EH (cell line): ENCODE measurements around the gene NEDD4L.
"Not testable (repeated sequence)": the region's sequence is repeated elsewhere in the genome, so short reads cannot be mapped to it uniquely, and the experiment has no call there.

Experiments
- DNase-seq: peaks from one replicate; pipeline ENCODE4 v3.0.0-alpha.2; 2015; ENCODE audit warnings: low read depth

Gene NEDD4L

DNA sequence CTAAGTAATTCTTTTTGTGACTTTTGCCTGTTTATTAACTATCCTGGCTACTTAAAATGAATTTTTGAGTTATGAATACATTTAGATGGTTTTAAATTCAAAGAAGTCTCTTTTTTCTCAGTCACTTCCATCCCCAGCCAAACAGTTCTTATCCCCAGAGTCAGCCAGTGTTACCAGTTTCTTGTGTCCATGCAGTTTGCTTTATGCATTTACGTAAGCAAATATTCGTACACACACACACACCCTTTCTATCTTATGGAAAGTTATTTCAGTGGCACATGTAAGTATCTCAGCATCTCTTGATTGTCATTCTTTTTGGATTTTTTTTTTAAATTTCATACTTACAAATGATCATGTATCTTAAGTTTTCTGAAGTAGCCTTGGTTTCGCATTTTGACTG is 113.2 kb downstream of the NEDD4L start:
- no peak for DNase-seq

GRCh38 chr18:58158008-58158407 is 114.0 kb downstream of the NEDD4L start:
- peak; percentile 11 for DNase-seq

DNA sequence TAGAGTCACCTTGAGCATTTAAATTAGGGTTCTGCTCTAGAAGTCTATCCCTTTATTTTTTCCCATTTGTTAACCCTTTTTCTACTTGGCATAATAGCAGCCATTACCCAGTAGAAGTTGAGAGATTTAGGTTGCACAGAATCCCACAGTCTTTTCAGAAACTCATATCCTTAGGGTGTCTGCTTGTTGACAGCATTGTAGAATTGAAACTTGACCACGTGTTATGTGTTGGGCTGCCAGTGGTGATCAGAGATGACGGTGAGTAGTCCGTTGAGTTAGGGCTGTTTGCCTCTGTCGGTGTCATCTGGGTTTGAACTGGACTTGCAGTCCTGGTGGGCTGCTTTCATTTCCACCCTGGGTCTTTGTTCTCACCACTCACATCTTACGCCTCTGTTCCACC is 114.4 kb downstream of the NEDD4L start:
- DNase-seq: no peak

- peak; percentile 36 for DNase-seq
These were observed 117.6 kb downstream of the NEDD4L start for GRCh38 chr18:58161659-58162058.

DNA sequence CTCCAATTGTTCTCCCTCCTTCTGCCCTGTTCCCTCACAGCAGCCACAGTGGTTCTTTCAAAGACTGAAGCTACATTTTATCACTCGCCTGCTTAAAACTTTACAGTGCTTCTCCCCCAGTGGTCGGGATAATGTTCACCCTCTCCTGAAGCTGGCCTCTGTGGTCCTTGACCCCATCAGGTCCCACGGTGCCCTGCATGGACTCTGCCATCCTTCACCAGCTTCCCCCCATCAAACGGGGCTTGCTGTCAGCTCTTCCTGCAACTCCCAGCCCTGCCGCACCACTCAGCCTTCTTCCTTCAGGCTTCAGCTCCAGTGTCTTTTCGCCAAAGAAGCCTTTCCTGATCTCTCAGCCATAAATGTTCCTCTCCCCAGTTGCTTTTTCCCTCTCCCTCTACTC is 118.1 kb downstream of the NEDD4L start:
- DNase-seq: no peak

DNA sequence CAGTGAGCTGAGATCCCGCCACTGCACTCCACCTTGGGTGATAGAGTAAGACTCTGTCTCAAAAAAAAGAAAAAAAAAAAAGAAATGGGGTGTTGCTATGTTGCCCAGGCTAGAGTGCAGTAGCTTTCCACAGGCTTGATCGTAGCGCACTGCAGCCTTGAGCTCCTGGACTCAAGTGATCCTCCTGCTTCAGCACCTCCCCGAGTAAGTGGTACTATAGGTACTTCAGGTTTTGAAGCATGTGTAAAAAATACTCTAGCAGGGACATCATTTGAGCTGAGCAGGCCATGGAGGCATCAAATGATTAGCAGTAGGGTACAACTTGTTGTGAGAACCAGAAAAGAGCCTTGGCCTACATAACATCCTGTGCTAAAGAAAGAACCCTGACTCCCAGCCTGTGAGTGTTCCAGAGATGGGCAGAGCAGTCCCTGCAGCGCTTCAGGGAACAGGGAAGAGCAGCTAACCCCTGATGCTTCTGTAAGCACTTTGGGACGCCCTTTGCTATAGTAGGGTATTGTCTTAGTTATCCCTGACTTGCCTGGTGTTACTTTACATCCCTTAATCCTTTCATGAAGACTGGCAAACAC is 119.1 kb downstream of the NEDD4L start:
- DNase-seq: no peak

DNA sequence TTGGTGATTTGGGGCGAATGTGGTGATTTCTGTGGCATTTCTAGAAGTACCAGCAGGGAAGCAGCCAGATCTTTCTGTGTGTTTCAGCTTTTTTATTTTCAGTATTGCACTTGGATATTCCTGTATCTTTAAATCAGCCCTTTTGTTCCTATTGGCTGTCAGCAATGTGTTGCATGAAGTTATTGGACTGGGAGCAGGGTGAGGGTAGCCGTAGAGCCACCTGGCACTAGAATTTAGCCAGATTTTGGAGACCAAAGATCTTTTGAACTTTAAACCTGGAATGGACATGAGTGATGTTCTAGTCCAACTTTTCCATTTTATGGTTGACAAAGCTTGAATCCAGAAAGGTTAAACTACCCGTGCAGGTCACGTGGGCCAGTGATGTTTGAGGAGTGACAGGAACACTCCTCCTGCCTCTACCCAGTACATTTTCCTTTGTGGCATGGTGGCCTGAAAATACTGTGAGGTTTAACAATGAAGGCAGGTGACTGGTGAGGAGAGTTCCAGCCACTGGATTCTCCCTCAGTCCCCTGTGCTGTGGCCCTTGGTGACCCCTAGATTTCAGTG is 122.3 kb downstream of the NEDD4L start:
- DNase-seq: no peak

- no peak for DNase-seq
These were observed 123.0 kb downstream of the NEDD4L start for GRCh38 chr18:58167073-58167472.

- no peak for DNase-seq
These were observed 124.2 kb downstream of the NEDD4L start for GRCh38 chr18:58168221-58168620.

DNA sequence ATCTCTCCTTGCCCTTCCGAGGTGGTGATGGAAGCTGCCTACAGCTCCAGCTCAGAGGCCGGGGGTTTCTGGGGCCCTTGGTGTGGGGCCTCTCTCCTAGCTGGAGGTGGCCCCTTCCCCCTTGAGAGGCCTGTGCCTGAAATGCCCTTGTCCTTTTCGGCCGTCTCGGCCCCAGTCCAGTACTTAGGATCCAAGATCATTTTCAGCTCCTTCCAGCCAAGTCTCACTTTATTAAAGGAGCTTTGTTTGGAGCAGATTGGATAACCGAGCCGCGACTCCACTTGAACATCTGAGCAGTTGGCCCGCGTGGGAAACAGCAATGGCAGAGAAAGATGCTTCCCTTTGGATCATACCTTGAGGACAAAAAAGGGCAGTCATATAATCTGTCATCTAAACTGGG is 125.0 kb downstream of the NEDD4L start:
- no peak for DNase-seq

DNA sequence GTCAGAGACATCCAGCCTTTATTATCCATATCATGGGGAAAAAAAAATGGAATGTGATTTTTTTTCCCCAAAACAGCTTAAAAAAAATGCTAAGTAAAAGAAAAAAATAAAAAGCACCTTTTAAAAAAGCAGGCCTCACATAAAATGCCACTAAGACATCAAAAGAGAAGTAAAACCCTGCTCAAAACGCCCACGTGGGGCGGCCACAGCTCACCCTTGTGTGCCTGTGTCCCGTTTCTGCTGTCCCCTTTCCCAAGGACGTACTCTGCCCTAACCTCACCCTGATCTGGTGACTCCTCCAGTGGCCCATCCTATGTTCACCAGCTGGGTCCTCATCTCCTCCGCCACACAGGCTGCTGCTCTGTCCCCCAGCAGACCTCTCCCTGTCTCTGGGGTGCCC is 125.4 kb downstream of the NEDD4L start:
- no peak for DNase-seq

- not testable (repeated sequence) for DNase-seq
These were observed 126.0 kb downstream of the NEDD4L start for GRCh38 chr18:58170036-58170435.

- no peak for DNase-seq
These were observed 128.0 kb downstream of the NEDD4L start for GRCh38 chr18:58172031-58172430.

DNA sequence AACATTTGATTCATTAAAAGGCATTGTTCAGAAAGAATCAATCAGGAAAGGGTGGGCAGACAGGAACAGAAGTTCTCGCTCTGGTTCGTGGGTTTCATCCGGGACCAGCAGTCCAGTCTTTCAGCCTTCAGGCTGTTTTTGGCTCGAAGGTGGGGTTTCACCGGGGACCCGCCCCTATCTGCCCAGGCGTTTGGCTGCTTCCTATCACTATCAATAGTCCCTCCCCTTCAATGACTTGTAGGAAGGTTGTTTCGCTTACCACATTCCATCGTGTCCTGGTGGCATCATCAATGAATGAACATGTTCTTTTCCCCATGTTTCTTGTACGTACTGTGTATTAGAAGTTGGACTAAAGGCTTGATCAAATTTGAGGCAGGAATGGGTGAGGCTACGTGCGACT is 130.3 kb downstream of the NEDD4L start:
- no peak for DNase-seq

- no peak for DNase-seq
These were observed 131.2 kb downstream of the NEDD4L start for GRCh38 chr18:58175122-58175785.

DNA sequence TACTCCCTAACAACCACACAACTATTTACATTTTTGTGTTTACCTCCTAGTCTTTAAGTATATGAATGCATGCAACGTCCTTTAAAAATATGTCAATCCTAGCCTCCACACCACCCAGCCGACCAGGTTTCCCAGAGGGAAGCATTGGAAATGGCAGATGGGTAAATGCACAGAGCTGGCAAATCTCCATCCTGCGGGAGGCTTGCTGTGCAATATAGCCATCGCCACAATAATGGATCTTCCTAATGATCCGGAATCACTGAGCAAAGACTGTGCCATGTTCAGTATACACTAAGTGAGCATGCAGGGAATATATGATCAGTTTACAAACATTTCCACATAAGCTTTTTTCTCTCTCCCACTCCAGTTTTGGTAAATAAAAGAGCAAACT is 131.8 kb downstream of the NEDD4L start:
- no peak for DNase-seq

GRCh38 chr18:58177004-58177717 is 133.1 kb downstream of the NEDD4L start:
- peak; percentile 94 for DNase-seq

DNA sequence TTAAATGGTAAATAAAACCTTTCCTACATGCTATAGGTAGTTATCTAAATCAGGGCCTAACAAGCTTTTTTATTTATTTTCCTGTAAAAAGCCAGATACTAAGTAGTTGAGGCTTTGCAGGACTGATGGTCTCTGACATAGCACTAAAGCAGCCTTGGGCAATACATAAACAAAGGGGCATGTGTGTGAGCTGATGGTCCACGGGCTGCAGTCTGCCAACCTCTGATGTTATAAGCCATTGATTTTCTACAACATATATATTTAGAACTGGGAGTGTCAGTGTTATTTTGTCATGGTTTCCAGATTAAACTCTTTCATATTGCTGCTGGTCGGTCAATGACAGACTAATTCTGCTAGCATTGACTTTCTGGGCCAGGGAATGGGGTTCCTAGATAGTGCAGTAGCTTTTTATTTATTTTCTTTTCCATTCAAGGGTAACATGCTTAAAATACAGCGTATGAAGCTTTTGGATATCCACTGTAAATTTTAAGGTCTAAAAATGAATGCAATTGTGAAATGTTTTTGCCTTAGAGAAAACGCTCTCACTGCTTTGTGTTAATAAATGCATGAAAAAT is 134.0 kb downstream of the NEDD4L start:
- DNase-seq: no peak

GRCh38 chr18:58178511-58178910 is 134.5 kb downstream of the NEDD4L start:
- DNase-seq: peak; percentile 69

DNA sequence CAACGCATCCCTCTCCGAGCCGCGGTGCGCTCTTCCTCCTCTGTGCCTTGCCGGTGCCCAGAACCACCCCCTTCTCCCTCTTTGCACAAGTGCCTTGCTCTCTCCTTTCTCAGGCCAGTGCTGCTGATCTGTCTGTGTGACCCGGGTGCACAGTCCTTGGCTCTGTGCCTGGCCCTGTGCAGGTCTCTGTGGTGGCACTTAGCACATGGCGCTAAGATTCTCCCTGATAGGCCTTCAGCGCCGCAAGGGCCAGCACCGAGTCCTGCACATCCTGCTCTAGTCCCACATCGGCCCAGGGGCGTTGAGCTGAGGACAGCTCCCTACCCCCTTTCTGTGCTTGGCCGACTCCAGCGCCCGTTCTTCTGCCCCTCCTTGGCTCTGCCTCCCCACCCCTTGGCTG is 136.1 kb downstream of the NEDD4L start:
- DNase-seq: no peak

- peak; percentile 55 for DNase-seq
These were observed 136.8 kb downstream of the NEDD4L start for GRCh38 chr18:58180738-58181353.

DNA sequence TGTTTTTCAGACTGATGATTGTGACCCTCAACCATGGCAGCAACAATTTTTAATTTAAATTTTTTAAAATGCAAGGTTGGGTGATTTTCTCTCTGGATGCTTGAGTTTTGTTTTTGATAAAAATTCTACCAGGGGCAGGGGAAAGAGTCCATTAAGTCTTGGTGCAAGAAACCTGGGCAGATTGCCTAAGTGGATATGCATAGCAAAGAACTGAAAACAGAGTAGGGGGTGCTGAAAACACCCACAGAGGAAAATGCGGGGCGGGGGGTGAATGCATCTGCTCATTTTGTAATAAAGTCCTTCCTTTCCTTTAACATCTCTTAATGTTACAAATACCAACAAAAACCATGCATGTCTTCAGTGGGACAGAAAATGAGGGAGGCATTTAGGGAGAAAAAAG is 138.0 kb downstream of the NEDD4L start:
- DNase-seq: no peak
